Measurements from ENCODE around the gene RPL35A. TPM values are rescaled to one million over a fixed set of nuclear protein-coding genes. Genes with fewer than 3 reads are reported as not detected.

RPL35A gene
- total and polyA plus RNA-seq, 2 of the 4 experiments (the other 2 are of a cell fraction), result 906 to 1,064 TPM

- Histone ChIP-seq H3K4me2 (ENCODE audit: low read depth, low read length) (no peak overlapping the region), H2BK20ac (ENCODE audit: low read depth, low read length) (no peak overlapping the region), H3K4ac (ENCODE audit: low read depth, low read length) (no peak overlapping the region), H4K91ac (ENCODE audit: insufficient read depth, low read depth, low read length) (no peak overlapping the region), H2BK5ac (ENCODE audit: low read depth, low read length, poor library complexity, severe bottlenecking) (no peak overlapping the region), H3K4me1 (ENCODE audit: control insufficient read depth, insufficient read depth, low read length) (0 out of 2 replicates have a peak, but pooled peaks cover 3% of the 10 kb centered on the region), H3K79me1 (ENCODE audit: low read depth in 1 of 2, low read length in 2 of 2) (peaks cover 25 to 59% of the 10 kb centered on the region in 2 experiments), H3K23ac (ENCODE audit: low read depth, low read length) (no peak overlapping the region), H3K14ac (replicated peaks; ENCODE audit: low read depth, low read length) (no peak overlapping the region), H3K56ac (ENCODE audit: extremely low read depth, insufficient read depth, low read length) (no peak overlapping the region), H3K36me3 (ENCODE audit: control insufficient read depth, insufficient read depth, low read length) (peaks cover 37% of the 10 kb centered on the region), H2BK15ac (ENCODE audit: low read depth, low read length) (no peak overlapping the region), H4K20me1 (ENCODE audit: insufficient read depth, low read length) (peaks cover 37% of the 10 kb centered on the region), H4K5ac (ENCODE audit: low read depth, low read length) (no peak overlapping the region), H3K27me3 (ENCODE audit: control insufficient read depth, insufficient read depth, low read length) (no peaks in the 10 kb centered on the region), H2AK9ac (replicated peaks; ENCODE audit: low read depth, low read length, poor library complexity) (no peak overlapping the region), H2BK120ac (ENCODE audit: low read depth, low read length) (no peak overlapping the region), H2AFZ (replicated peaks; ENCODE audit: low read length, poor library complexity) (no peak overlapping the region), H3K9ac (ENCODE audit: low read depth, low read length) (no peak overlapping the region), H2AK5ac (ENCODE audit: low read depth, low read length) (no peak overlapping the region), H3K9me1 (ENCODE audit: insufficient read depth, low read length) (0 out of 2 replicates have a peak, but pooled peaks cover 3% of the 10 kb centered on the region), H3K27ac (ENCODE audit: insufficient read depth, low read length) (no peak overlapping the region), H3K9me3 (ENCODE audit: control insufficient read depth, insufficient read depth, low read length) (no peaks in the 10 kb centered on the region), H3K18ac (ENCODE audit: low read depth, low read length) (no peak overlapping the region), H3K4me3 (ENCODE audit: insufficient read depth, low read depth, low read length) (no peak overlapping the region), H4K8ac (ENCODE audit: low read depth in 2 of 2, low read length in 2 of 2) (no peak overlapping the region)
- ATAC-seq (ENCODE audit: low read depth) (no peak), DNase-seq (no peak)
- in situ Hi-C loops (cut with MboI; ENCODE audit: low sequenced_read_pairs), result no loop called here
- dilution Hi-C loops (cut with HindIII; ENCODE audit: low sequenced_read_pairs, unreplicated experiment), result no loop called here
- no TSS peak for BruUV-seq (replicated peaks)
- intact Hi-C loops (cut with micrococcal nuclease), result no loop called here
- WGBS, 2 experiments (ENCODE audit: extremely low coverage in 2 of 2, insufficient read length in 1 of 2), result no CpG with 5 or more reads among the region's 4 CpGs
- ChIA-PET CTCF (interaction anchor here (0.7 kb wide), 1 partner anchor 13 kb away, joined by 3 read pairs; no protein-coding TSS in a partner anchor), POLR2A (ENCODE audit: unreplicated experiment) (no interaction called here)
- TF ChIP-seq SMC3 (IDR thresholded peaks at IDR 0.05; ENCODE audit: low read depth, low read length), result no peak
- TF ChIP-seq CEBPB (IDR thresholded peaks at IDR 0.05; ENCODE audit: low read depth, low read length), result no peak
Observed at GRCh38 chr3:197955892-197956477, 6.0 kb downstream of the RPL35A start.
